ENCODE measurements around the gene NRXN2.

Gene NRXN2

GRCh38 chr11:64631675-64632074 is 91.3 kb downstream of the NRXN2 start:
- TF ChIP-seq TAF1 (IDR thresholded peaks at IDR 0.05; ENCODE audit: borderline replicate concordance, insufficient read depth, low read length) (no peak), SIN3A (IDR thresholded peaks at IDR 0.05; ENCODE audit: borderline replicate concordance, insufficient read depth, low read length) (no peak), POLR2AphosphoS5 (IDR thresholded peaks at IDR 0.05; ENCODE audit: low read depth, low read length) (no peak), FOXP2 (optimal IDR thresholded peaks at IDR 0.05; ENCODE audit: borderline replicate concordance, extremely low read depth, extremely low read length, insufficient read depth) (no peak)
- TF ChIP-seq, protein P1, sequence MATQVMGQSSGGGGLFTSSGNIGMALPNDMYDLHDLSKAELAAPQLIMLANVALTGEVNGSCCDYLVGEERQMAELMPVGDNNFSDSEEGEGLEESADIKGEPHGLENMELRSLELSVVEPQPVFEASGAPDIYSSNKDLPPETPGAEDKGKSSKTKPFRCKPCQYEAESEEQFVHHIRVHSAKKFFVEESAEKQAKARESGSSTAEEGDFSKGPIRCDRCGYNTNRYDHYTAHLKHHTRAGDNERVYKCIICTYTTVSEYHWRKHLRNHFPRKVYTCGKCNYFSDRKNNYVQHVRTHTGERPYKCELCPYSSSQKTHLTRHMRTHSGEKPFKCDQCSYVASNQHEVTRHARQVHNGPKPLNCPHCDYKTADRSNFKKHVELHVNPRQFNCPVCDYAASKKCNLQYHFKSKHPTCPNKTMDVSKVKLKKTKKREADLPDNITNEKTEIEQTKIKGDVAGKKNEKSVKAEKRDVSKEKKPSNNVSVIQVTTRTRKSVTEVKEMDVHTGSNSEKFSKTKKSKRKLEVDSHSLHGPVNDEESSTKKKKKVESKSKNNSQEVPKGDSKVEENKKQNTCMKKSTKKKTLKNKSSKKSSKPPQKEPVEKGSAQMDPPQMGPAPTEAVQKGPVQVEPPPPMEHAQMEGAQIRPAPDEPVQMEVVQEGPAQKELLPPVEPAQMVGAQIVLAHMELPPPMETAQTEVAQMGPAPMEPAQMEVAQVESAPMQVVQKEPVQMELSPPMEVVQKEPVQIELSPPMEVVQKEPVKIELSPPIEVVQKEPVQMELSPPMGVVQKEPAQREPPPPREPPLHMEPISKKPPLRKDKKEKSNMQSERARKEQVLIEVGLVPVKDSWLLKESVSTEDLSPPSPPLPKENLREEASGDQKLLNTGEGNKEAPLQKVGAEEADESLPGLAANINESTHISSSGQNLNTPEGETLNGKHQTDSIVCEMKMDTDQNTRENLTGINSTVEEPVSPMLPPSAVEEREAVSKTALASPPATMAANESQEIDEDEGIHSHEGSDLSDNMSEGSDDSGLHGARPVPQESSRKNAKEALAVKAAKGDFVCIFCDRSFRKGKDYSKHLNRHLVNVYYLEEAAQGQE (IDR thresholded peaks at IDR 0.05; ENCODE audit: insufficient read depth in 1 of 2, low read depth in 2 of 2, low read length in 2 of 2), result no peak

- TF ChIP-seq POLR2AphosphoS5 (IDR thresholded peaks at IDR 0.05; ENCODE audit: low read depth, low read length) (no peak), SIN3A (IDR thresholded peaks at IDR 0.05; ENCODE audit: borderline replicate concordance, insufficient read depth, low read length) (no peak), TAF1 (IDR thresholded peaks at IDR 0.05; ENCODE audit: borderline replicate concordance, insufficient read depth, low read length) (no peak), FOXP2 (optimal IDR thresholded peaks at IDR 0.05; ENCODE audit: borderline replicate concordance, extremely low read depth, extremely low read length, insufficient read depth) (no peak)
- TF ChIP-seq, protein P1 (IDR thresholded peaks at IDR 0.05; ENCODE audit: insufficient read depth in 1 of 2, low read depth in 2 of 2, low read length in 2 of 2), result no peak
Measured at GRCh38 chr11:64629796-64630562, 93.0 kb downstream of the NRXN2 start.

DNA sequence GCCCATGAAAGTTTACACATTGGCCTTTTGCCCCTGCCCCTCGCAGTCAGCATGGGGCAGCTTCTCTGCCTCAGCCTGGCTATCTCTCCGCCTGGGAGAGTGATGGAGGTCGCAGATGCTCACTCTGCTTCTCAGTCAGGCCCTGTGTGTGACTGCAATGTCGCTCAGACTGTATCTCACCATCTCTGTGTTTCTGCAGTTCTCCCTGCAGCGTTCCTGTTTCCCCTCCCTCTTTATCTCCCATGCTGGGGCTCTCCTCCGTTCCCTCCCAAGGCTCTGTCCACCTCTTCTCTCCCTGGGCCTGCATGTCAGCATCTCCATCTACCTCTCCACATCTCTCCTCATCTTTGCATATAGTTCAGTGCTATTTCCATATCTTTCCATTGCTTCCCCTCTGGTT is 93.9 kb downstream of the NRXN2 start:
- TF ChIP-seq POLR2AphosphoS5 (IDR thresholded peaks at IDR 0.05; ENCODE audit: low read depth, low read length) (no peak), TAF1 (IDR thresholded peaks at IDR 0.05; ENCODE audit: borderline replicate concordance, insufficient read depth, low read length) (no peak), SIN3A (IDR thresholded peaks at IDR 0.05; ENCODE audit: borderline replicate concordance, insufficient read depth, low read length) (no peak), FOXP2 (optimal IDR thresholded peaks at IDR 0.05; ENCODE audit: borderline replicate concordance, extremely low read depth, extremely low read length, insufficient read depth) (no peak)
- TF ChIP-seq, protein P1 (IDR thresholded peaks at IDR 0.05; ENCODE audit: insufficient read depth in 1 of 2, low read depth in 2 of 2, low read length in 2 of 2), result no peak

GRCh38 chr11:64628596-64628995 is 94.4 kb downstream of the NRXN2 start:
- no peak for TF ChIP-seq SIN3A (IDR thresholded peaks at IDR 0.05; ENCODE audit: borderline replicate concordance, insufficient read depth, low read length)
- TF ChIP-seq TAF1 (IDR thresholded peaks at IDR 0.05; ENCODE audit: borderline replicate concordance, insufficient read depth, low read length), result no peak
- no peak for TF ChIP-seq FOXP2 (optimal IDR thresholded peaks at IDR 0.05; ENCODE audit: borderline replicate concordance, extremely low read depth, extremely low read length, insufficient read depth)
- TF ChIP-seq POLR2AphosphoS5 (IDR thresholded peaks at IDR 0.05; ENCODE audit: low read depth, low read length), result no peak
- TF ChIP-seq, protein P1 (IDR thresholded peaks at IDR 0.05; ENCODE audit: insufficient read depth in 1 of 2, low read depth in 2 of 2, low read length in 2 of 2), result no peak
